GM04504 (cell line): ENCODE measurements around the gene LFNG.

ENCODE experiments used
- DNase-seq: peaks from one replicate; pipeline ENCODE4 v3.0.0-alpha.2; 2012; ENCODE audit warnings: low read depth

The LFNG gene

DNA sequence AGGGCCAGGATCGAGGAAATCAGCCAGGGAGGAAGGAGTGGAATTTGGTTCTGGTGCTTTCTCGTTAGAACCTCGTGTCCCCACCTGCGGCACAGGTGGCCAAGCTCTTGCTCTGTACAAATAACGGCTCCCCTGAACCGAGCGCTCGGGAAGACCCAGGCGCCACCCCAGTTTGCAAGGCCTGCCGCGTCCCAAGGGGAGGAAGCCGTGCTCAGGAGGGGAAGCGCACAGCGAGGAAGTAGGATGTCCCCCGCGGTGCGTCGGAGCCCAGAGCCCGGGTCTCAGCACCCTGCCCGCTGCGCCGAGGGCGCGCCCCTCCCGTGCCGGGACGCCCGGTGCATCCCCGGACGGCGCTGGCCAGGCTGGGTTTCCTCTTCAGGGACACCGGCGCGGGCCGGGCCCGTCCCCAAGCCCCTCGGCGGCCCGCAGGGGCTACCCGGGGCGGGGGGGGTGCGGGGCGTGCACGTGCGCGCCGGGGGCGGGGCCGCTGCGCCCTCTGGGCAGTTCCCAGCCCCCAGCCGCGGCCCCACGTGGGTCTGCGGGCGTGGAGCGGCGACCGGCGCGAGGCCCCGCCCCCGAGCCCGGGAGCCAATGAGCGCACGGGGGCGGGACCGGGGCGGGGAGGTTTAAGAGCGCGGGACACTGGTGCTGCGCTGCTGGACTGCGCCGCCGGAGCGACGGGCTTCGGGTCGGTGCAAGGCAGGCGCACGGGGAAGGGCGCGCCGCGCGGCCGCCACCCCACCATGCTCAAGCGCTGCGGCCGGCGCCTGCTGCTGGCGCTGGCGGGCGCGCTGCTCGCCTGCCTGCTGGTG lies at the start of gene LFNG:
Gene LFNG, plus strand, starts transcription at position 656 of the 812 bp plus-strand sequence. Its CDS starts 88 bp downstream, at position 744.
- peak; percentile 76 for DNase-seq

GRCh38 chr7:2470204-2471021 lies 49.2 kb upstream of the LFNG start:
- DNase-seq, result no peak

- DNase-seq, result no peak
Measured at GRCh38 chr7:2471022-2471329, 48.6 kb upstream of the LFNG start.

GRCh38 chr7:2471396-2471795 lies 48.2 kb upstream of the LFNG start:
- DNase-seq, result no peak

- no peak for DNase-seq
Measured at GRCh38 chr7:2472739-2473138, 46.8 kb upstream of the LFNG start.

DNA sequence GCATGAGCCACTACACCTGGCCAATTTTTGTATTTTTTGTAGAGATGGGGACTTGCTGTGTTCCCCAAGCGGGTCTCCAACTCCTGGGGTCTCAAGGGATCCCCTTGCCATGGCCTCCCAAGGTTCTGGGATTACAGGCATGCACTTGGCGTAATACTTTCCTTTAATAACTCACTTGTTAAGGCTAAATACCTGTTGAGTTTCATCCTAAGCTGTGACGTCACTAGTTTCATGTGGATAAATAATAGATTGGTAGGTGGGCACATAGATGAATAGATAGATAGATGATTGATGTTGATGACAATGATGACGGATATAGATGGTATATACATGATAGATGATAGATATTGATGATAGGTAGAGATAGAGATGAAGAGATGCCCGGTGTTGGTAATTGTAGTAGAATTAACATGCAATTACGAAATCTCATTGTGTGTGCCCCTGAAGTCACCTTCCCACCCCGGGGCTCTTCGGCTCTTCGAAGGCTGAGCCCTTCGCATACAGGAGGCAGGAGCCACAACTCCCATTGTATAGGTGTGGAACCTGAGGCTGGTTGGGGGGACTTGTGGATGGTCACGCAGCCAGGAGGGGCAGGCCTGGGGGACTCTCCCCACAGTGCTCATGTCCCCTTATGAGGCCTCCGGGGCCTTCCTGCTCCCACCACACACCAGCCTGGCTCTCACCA lies 45.9 kb upstream of the LFNG start:
- DNase-seq, result no peak

DNA sequence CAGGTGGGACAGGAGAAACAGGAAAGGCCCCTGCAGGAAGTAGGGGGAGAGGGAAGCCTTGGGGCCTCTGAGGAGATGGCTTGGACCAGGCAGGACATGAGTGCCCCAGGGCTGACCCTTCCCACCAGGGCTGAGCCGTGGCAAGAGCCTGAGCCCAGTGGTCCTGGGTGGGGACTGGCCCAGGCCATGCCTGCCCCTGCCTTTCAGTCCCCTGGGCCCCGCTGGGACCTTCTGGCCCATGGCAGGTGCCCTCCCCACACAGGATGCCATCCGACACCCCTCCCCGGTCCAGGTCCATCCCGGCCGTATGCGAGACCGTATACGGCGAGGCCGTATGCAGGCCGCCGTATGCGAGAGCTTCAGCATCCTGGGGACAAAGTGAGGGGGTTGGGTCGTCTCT lies 45.4 kb upstream of the LFNG start:
- no peak for DNase-seq

- DNase-seq, result no peak
Measured at GRCh38 chr7:2474813-2475677, 44.5 kb upstream of the LFNG start.

DNA sequence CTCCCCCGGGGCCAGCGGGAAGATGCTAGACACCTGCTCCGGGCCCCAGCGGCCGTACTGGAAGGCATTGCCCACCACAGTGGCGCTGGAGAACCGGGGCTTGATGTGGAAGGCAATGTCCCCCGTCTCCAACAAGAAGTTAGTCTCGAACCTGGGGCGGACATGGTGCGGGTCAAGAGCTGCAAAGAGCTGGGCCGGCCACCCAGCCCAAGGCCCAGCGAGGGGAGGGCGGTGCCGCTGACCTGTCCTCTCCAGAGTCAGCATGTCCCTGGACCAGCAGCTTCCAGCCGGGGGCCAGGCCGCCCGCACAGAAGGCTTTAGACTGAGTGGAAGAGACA lies 43.9 kb upstream of the LFNG start:
- no peak for DNase-seq

DNA sequence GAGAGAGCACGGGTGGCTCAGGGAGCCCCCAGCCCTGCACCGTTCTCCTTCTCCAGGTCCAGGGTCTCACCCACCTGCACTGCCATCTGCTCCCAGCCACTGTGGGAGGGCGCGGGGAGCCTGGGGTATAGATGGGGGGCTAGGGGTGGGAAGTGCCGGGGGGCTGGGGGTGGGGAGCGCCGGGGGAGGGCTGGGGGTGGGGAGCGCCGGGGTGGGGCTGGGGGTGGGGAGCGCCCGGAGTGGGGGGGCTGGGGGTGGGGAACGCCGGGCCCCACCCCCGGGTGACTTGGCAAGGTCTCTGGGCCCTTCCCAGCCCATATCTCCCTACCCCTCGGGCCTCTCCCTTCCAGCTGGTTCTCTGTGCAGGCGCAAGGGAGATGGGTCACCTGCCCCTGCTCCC lies 43.3 kb upstream of the LFNG start, which contains the start of gene GRIFIN:
Gene GRIFIN, minus strand, starts transcription at position 101 of the 400 bp plus-strand sequence. Its CDS starts 15 bp downstream, at position 86.
- DNase-seq, result no peak

DNA sequence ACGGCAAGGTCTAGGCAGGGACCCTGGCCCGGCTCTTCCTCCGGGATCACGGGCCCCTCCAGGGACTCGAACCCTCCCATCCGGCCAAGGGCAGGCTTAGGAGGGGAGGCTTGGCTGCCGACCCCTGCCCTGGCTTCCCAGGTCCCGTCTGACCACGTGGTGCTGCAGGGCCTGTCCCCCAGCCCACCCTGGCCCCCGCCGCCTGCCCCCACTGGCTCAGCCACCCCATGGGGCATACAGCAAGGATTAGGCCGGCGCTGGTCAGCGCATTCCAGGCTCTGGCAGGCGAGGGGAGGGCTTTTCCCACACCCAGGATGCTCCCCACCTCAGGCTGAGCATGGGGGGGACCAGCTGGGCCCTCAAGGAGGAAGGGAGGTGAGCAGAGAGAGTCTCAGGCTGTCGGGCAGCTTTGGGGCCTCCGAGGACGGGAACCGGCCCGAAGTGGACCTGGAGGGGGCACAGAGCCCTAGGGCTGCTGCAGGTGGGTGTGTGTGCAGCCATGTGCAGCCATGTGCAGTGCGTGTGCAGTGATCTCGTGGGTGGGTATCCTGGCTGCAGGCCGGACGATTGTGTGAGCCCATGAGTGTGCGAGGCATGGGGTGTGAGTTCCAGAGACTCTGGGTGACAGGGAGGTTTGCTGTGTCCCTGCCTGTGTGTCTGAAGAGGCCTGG lies 42.7 kb upstream of the LFNG start:
- DNase-seq, result no peak

DNA sequence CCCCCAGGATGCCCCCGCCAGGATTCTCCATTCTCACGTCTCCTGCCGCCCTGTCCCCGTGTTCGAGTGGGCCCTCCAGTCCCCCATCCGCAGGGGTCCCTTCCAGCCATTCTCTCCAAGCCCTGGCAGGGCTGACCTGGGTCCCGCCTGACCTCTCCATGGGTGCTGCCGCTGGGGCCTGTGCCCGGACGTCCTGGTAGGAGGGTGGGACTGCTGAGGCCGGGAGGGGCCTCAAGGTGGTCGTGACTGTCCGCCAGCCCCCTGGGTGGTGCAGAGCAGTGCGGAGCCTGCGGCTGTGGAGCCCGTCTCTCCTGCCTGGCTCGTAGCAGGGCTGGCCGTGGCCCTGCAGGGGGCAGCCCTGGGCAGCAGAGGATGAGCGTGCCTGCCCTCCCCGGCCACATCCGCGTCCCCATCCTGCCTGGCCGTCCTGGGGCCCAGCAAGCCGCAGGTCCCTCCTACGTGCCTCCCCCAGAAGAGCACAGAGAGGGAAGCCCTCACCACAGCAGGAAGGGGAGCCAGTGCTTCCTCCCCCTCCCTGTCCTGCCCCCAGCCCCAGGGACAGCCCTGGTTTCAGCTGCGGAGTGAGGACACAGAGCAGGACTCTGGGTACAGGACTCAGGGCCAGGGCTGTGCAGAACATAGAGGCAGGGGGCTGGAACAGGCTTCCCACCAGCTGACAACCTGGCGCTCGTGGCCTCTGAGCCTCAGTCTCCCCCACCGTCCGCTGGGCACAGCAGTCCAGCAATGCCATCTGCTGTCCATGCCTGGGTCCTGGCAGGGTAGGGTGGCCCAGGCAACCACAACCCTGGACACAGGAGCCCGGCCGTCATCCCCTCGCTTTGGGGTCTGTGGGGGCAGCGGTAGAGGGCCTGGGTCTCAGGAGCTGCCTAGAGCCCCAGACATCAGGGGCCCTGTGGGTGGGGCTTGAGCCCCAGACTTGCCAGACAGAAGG lies 41.9 kb upstream of the LFNG start:
- peak; percentile 40 for DNase-seq

GRCh38 chr7:2478399-2478785 lies 41.2 kb upstream of the LFNG start:
- DNase-seq, result peak; percentile 62

DNA sequence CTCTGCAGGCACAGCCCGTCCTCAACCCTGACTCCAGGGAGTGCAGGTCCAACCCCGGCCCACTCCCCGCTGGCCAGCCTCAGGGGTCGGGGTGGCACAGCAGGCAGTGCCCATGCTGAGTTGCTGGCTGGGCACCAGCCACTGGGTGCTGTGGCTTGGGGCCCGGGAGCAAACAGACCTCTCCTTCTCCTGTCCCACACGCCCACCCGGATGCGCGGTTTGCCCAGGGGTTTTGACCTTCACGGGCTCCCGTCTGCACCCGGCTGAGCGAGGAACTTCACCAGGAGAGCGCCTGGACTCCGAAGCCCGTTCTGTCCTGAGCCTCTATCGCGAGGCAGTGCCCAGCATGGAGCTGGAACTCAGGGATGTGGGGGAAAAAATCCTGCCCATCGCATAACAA lies 40.8 kb upstream of the LFNG start:
- no peak for DNase-seq

DNA sequence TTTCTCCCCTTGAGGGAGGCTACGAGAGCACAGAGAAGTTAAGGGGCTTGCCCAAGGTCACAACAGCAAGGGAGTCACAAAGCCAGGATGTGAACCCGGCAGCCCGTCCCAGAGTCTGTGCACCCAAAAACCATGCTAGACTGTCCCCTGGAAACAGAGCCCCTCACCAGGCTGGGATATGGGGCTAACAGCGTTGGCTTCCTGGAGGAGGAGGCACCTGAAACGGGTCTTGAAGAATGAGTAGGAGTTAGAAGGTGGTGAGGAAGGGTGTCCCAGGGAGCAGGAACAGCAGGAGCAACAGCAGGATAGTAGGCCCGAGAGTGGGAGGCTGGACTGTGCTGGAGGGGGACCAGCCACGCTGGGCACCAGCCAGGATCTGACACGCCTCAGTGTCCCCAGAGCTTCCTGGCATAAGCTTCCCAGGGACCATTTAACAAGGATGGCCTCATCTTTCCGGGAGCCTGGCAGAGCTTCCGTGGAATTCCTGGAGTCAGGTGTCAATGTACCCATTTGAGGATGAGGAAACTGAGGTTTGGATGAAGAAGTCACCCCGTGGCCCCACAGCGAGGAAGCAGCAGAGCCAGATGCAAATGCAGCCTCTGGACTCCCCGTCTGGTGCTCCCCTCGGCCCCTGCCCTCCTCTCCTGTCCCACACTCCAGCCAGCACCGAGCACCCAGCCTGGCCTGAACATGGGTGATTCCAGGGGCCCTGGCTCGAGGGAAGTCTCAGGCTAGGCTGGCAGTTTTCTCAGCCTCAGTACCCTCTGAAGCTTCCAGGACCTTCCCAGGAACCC lies 40.1 kb upstream of the LFNG start:
- no peak for DNase-seq

GRCh38 chr7:2480070-2480408 lies 39.5 kb upstream of the LFNG start:
- no peak for DNase-seq

- no peak for DNase-seq
Measured at GRCh38 chr7:2481195-2481594, 38.4 kb upstream of the LFNG start.

DNA sequence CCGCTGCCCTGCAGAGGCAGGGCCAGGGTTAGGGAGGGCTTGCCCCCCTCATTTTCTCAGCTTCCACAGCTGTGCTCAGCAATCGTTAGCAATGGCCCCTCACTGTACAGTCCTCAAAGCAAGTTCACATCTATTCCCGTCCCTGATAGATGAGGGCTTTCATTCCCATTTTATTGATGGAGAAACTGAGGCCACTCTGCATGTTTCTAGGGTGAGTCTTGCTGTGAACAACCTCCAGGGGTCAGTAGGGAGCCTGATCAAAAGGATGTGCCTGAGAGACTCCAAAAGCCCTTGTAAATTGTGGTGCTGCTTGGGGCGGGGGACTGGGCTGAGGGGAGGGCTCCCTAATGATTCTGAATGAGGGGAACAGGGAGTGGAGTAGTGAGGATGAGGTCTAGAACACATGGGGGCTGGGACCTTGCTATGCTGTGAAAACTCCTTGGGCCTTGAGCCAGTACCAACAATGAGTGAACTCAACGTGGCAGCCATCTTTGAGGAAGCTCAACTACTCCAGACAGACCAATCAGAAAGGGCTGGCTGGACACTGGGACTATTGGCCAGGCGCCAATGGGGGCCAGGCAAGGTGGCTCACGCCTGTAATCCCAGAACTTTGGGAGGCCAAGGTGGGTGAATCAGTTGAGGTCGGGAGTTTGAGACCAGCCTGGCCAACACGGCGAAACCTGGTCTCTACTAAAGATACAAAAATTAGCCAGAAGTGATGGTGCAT lies 36.7 kb upstream of the LFNG start:
- no peak for DNase-seq

GRCh38 chr7:2483494-2483893 lies 36.1 kb upstream of the LFNG start:
- no peak for DNase-seq
